Measurements from ENCODE around the gene RPL3.
"Not testable (repeated sequence)": the region's sequence is repeated elsewhere in the genome, so short reads cannot be mapped to it uniquely, and the experiment has no call there.

Gene RPL3

DNA sequence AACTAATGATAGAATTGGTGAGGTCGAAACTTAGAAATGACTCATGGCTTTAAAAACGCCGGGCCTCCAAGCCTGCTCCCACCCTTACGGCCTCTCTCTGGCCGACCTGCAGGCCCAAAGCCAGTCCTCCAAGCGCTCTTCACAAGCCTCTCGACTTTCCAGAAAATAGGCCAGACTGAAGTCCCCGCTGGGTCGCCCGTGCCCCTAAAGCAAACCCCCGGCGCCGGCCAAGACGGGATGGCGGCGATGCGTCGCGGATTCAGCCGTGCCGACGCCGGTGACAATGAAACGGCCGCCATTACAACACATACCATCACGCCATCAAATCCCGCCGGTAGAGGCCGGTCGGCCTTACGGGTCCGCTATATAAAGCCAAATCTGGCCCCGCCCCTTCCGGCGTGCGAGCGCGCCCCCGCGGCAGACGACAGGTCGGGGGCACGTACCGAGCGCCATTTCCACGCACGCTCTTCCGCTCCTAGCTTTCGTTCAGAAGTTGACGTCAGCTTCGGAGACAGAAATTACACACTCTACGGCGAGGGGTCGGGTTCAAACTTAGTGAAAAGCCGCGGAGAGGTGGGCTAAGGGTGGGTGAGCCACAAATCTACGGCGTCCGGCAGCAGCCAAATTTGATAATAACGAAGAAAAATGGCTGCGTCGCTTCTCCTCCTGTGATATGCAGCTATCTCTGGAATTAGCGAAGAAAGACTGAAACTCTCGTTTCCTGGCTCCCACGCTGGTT lies at the start of gene RPL3:
Gene RPL3 (minus strand): TSS at position 340 of the 739 bp plus-strand sequence. CDS start 26 bp downstream, at position 314.
- peak; percentile 92 for DNase-seq (ENCODE audit: low spot score)

DNA sequence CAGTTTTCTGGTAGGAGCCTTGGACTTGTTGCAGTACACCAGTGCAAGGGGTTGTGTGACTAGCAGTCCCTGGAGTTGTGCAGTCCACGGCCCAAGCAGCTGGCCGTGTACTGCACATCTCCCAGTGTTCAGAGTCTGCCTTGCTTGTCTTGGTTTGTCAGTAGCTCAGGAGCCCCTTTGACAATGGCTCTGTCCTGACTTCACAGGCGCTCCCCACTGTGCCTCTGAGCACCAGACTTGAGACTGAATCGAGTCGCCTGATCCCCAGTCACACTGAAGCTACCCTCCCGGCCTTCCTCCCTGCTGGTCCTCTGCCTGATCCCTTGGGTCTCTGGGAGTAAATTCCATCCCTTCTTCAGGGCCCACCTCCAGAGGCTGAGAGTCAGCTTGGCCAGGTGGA lies 49.8 kb upstream of the RPL3 start:
- DNase-seq (ENCODE audit: low spot score), result no peak

DNA sequence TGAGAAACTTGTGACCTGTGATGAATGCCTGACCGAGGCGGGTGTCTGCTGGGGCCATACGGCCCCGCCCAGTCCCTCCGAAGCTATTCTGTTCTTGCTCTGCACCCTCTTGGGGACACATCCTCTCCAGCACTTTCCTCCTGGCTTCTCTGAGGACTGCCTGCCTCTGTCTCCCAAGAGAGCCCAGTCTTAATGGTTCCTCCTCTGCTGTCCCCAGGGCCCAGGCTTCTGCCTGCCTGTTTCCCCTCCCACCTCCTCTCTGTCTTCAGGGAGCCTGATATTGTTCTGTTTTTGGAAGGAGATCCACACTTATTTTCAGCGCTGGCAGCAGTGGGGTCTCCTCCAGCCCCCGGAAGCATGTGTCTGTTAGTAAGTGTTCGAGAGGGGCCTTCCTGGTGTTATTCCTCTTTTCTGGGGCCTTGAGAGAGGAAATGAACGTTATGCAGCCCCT lies 49.1 kb upstream of the RPL3 start:
- DNase-seq (ENCODE audit: low spot score), result no peak

DNA sequence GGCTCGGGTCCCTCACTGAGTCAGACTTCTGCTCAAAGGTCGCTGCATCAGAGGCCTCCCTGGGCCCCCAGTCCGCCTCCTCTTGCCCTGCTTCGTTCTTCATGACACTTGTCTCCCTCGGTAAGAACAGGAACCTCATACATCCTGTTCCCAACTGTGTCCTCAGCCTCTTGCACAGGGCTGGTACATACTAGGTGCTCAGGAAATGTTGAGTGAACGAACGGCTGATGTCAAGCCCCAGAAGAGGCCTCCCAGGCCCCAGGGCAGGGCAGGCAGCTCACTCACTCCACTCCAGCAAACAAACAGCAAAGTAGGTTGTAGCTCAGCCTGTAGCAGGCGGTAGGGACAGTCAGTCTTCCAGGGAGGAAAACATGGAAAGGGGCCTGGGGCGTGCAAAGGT lies 47.6 kb upstream of the RPL3 start:
- no peak for DNase-seq (ENCODE audit: low spot score)

DNA sequence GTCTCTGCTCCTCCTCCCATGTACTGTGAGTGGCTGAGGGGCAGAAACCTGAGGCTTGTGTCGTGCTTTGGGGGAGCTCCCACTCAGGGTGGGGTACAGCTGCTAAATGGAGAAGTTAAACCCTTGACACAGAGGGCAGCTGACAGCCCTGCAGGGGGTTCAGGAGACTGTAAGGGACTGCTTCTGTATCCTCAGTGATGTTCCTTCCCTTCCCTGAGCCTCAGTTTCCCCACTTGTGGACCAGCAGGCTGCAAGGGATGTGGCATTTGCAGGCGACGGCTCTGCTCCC lies 46.0 kb upstream of the RPL3 start:
- no peak for DNase-seq (ENCODE audit: low spot score)

DNA sequence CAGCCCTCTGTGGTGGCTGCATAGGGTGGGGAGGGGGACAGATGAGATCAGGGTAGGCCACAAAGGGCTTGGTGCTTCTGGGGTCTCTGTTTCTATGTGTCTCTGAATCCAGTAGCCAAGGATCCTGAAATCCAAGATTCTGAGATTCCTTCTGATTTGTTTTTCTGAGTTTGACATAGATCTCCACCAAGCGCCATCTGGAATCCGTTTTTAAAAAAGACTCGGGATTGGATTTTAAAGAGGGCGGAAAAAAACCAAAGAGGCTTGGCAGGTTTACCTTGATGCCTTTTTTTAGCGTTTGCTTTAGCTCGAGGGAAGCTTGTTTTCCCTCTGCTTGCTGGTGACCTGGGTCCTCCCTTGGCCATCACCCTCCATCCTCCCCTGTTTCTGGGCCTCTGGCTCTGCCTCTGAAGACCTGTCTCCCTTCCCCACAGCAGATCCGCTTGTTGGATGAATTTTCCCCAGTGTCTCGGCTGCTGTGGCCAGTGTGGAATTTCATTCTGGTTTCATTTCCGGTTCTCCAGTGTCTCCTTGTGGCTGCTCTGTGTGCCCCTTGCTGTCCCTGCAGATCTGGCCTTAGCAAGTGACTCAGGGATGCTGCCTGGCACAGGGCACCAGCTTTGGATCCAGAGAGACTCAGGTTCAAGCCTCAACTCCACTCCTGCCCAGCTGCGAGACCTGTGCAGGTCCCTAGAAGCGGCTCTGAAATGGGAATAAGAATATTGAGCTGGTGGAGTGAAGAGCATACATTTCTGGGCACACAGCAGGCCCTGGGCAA lies 45.5 kb upstream of the RPL3 start:
- DNase-seq (ENCODE audit: low spot score), result peak; percentile 78

DNA sequence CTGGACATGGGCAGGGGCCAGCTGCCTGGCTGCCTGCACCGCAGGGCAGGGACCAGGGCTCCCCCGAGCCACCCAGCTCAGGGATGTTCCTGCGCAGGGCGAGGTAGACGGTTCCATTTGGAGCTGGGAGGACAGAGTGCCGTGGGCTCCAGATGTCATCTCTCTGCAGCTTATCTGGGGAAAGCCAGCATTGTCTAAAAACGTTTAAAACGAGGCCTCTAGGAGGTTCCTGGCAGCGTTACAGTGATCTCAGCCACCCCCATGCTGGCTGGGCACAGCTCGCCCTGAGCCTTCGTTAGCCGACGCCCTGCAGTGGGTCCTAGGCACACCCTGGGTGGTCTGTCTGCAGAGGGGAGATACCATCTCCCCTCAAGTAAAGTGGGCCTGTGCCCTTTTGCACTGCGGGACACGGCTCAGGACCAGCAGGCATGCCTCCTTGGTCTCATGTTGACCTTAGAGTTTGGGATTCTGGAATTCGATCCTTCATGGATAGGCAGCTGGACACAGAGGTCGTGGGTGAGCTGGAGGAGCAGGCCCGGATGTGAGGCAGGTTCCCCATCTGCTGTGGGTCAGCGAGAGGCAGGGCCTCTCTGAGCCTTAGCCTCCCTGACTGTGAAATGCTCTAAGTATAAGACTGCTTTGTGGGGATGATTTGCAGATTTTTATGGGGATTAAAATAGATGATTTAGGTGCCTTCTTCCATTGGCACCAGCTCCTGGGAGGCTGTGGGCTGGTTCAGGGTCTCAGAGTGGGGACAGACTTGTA lies 44.5 kb upstream of the RPL3 start:
- DNase-seq (ENCODE audit: low spot score), result no peak

DNA sequence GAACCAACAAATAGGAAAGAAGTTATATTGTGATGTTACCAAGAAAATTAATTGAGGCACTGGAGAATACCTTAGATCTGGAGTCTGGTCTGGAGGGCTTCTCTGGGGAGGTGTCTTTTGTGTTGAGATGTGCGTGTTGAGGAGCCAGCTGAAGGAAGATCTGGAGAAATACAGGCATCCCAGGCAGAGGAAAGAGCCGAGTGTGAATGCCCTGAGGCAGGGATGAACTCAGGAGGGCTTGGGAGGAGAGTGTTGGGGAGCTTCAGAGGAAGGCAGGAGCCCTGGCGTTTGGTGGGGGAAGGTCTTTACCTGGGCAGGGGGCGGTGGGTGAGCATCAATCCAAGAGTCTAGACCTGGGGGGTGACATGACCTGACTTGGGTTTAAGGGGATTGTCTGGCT lies 43.5 kb upstream of the RPL3 start:
- DNase-seq (ENCODE audit: low spot score), result no peak

DNA sequence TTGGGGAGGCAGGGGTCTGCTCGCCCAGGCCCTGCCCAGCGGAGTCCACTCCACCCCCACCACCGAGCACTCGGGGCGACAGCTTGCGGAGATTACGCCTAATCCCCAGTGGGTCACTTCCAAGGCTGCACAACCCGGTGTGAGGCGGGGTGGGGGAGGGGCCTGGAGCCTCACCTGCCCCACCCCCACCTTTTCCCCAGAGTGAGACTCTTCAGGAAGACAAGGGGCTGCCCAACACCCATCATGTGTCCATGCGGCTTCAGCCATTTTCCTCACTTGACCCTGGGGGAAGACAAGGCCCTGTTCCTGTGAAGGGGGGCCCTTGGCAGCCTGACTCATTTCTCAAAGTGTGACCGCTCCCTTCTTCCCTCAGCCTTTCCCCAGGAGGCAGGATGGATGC lies 42.8 kb upstream of the RPL3 start:
- DNase-seq (ENCODE audit: low spot score), result no peak

DNA sequence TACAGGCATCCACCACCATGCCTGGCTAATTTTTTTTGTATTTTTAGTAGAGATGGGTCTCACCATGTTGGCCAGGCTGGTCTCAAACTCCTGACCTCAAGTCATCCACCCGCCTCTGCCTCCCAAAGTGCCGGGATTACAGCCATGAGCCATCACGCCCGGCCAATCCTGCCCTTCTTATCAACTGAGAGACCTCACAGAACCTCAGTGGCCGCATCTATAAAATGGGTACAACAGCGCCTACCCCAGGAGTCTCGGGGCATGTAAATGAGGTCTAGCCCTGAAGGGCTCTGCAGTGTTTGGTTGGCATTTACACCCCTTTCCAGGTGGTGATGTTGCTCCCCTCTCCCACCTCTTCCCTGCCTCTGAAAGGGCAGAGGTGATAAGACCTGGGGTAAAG lies 42.1 kb upstream of the RPL3 start:
- DNase-seq (ENCODE audit: low spot score), result no peak

DNA sequence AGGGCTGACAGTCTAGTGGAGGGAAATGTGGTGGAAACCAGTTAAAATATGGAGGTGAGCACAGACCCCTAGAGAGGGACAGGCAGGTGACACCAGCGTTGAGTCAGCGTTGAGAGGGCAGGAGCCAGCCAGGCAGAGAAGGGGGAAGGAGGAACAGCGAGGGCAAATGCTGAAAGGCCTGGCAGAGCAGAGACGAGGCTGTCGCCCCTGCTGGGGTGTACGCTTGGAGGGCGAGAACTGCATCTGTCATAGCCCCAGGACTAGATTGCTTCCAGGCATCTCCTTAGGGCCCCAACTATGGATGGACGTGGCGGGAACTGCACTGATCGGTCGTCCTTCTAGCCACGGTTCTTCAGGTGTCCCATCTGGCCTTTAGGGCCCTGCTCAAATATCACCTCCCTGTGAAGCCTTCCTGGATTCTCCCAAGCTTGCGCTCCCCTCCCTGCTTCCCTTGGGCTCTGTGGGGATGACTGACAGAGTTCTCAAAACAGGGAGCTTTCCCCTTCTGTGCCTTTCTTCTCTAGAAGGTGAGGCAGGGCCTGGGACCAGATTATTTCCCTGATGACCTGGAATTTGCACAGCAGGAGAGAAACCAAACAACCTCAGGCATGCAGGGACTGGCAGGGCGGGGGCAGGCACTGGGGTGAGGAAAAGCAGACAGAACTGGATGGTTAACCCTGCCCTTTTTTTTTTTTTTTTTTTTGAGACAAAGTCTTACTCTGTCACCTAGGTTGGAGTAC lies 41.4 kb upstream of the RPL3 start:
- no peak for DNase-seq (ENCODE audit: low spot score)

DNA sequence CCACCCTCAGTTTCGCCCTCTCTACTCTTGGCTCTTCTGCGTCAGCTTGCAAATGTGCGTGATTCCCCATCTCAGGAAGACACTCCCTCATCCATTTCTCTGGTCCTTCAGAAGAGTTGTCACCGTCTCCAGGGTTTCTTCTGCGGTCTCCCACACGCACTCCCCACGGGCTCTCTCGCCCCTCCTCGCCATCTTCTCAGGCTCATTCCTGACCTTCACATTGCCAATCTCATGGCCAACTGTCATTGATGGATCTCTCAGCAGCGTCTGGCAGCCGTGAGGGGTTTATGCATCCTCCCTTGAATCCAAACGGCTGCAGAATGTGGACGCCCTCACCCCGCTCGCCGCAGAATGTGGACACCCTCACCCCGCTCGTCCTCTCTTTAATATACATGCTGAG lies 40.8 kb upstream of the RPL3 start:
- no peak for DNase-seq (ENCODE audit: low spot score)

DNA sequence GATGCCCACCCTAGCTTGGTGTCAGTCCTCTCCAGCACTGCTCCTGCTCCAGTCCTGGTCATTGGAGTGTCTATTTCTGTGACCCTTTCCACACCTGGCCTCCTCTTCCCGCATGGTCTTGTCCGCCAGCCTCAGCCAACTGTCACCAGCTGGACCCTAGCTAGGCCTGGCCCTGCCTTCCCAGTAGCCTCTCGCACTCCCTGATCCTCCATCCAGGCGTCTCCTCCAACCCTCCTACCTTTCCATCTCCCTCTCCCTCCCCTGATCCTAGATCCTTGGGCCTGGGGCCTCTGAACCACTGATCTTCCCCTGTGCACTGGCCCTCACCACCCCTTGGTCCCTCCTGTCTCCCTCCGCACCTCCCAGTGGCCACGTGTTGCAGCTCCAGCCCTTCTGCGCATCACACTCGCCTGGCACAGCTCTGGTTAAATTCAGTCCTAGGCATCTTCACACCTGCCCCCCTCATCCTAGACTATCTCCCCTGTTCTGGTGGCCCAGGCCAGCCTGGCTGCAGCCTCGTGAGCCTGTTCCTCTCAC lies 40.3 kb upstream of the RPL3 start:
- DNase-seq (ENCODE audit: low spot score), result no peak

DNA sequence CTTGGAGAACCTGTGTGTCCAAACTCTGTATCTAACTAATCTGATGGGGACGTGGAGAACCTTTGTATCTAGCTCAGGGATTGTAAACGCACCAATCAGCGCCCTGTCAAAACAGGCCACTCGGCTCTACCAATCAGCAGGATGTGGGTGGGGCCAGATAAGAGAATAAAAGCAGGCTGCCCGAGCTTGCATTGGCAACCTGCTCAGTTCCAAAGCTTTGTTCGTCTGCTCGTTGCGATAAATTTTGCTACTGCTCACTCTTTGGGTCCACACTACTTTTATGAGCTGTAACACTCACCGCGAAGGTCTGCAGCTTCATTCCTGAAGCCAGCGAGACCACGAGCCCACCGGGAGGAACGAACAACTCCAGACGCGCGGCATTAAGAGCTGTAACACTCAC lies 38.8 kb upstream of the RPL3 start:
- not testable (repeated sequence) for DNase-seq (ENCODE audit: low spot score)

DNA sequence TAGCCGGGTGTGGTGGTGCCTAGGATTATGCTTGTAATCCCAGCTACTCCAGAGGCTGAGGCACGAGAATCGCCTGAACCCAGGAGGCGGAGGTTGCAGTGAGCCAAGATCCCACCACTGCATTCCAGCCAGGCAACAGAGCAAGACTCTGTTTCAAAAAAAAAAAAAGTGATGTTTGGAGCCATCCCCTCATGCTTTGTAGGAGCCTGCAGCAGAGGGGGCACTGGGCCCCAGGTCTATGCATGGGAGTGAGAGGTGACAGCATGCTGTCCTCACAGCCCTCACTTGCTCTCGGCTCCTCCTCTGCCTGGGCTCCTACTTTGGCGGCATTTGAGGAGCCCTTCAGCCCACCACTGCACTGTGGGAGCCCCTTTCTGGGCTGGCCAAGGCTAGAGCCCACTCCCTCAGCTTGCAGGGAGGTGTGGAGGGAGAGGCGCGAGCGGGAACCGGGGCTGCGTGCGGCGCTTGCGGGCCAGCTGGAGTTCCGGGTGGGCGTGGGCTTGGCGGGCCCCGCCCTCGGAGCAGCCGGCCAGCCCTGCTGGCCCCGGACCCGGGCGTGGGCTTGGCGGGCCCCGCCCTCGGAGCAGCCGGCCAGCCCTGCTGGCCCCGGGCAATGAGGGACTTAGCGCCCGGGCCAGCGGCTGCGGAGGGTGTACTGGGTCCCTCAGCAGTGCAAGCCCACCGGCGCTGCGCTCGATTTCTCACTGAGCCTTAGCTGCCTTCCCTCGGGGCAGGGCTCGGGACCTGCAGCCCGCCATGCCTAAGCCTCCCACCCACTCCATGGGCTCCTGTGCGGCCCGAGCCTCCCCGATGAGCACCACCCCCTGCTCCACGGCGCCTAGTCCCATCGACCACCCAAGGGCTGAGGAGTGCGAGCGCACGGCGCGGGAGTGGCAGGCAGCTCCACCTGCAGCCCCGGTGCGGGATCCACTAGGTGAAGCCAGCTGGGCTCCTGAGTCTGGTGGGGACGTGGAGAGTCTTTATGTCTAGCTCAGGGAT lies 38.0 kb upstream of the RPL3 start:
- not testable (repeated sequence) for DNase-seq (ENCODE audit: low spot score)

DNA sequence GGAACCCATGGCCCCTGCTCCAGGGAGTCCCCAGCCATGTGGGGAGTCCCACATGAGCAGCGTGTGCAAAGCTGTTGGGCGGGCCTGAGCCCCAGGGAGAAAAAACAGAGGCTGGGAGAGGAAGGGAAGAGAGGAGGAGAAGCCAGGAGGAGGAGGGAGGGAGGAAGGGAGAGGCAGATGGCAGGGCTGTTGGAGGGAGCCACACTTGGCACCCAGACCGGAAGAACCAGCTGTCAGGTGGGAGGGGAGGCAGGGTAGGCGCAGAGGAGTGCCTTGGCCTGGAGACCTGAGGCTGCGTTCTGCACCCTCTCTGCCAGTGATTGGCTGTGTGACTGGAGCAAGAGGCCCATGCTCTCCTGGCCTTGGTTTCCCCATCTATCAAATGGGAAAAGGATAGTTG lies 37.0 kb upstream of the RPL3 start:
- DNase-seq (ENCODE audit: low spot score), result no peak

DNA sequence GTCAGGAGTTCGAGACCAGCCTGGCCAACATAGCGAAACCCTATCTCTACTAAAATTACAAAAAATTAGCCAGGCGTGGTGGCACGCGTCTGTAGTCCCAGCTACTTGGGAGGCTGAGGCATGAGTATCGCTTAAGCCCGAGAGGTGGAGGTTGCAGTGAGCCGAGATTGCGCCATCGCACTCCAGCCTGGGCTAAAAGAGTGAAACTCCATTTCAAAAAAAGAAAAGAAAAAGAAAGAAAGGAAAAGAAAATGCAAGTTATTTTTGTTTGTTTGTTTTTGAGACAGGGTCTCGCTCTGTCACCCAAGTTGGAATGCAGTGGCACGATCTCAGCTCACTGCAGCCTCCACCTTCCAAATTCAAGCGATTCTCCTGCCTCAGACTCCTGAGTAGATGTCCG lies 36.4 kb upstream of the RPL3 start:
- DNase-seq (ENCODE audit: low spot score), result not testable (repeated sequence)

DNA sequence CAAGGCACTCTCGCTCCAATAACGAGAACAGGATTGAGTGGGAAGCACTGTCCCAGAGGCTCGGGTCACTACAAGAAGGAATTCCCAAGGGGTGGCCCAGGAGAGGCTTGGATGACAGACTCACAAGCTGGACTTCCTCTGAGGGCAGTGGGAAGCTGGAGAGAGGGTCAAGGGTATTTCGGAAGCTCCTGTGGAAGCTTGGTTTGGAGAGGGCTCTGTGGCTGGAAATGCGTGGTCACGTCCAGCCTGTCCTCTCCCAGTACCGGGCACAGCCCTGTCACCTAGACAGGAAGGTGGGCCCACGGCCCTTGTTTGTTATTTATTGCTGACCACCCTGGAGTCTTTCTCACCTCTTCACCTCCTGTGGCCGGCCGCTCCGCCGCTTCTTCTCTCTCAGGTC lies 35.7 kb upstream of the RPL3 start:
- DNase-seq (ENCODE audit: low spot score), result no peak

DNA sequence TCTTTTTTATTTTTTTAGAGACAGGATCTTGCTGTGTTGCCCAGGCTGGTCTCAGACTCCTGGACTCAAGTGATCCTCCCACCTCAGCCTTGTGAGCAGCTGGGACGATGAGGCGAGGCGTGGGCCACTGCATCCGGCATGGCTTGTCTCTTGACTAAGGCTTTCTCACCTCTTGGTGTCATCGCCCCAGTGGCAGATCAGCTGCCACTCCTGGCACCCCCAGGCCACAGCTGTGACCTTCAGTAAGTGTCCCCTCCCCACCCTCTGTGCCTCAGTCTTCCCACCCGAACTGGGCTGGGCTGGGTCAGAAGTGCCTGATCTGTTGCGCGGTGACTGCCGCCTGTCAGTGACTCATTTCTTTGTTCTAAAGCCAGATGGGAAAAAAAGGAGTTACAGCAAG lies 33.9 kb upstream of the RPL3 start:
- DNase-seq (ENCODE audit: low spot score), result no peak

DNA sequence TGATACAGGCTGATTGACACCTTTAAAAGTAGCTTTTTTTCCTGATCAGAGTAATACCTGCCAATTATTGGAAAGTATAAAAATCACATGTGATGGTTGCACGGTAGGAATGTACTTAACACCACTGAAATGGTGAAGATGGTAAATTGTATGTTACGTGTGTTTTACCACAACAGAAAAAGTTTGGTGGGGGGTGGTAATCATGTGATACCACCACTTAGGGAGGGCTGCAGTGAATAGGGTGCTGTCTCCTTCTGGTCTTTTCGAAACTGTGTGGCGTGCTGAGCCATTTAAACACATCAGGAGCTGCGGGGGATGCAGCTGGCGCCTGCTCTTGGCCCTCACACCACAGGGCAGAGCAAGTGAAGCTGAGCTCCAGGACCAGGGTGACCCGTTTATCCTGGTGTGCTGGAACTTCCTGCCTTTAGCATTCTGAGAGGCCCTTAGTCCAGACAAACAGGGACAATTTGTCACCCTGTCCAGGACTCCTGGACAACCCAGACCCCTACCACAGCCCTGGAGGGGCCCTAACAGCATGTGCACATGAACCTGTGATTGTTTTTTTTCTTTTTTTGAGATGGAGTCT lies 33.0 kb upstream of the RPL3 start:
- no peak for DNase-seq (ENCODE audit: low spot score)
